ENCODE data around the gene TEX30. TPM values are rescaled to one million over a fixed set of nuclear protein-coding genes. Genes with fewer than 3 reads are reported as not detected.

TEX30 gene
- total RNA-seq, result 9.9 and 11.1 TPM in 2 replicates

GRCh38 chr13:102773441-102774213, at the start of gene TEX30:
TSS of gene TEX30 (minus strand) at chr13:102773786. CDS start at chr13:102770026, 3,760 bp downstream.

GRCh38 chr13:102798581-102799425, 25.2 kb upstream of the TEX30 start, which contains the start of the genes BIVM and POGLUT2:
TSS of gene BIVM (plus strand) at chr13:102799119. CDS start at chr13:102807268, 8,149 bp downstream.
TSS of gene POGLUT2 (minus strand) at chr13:102798976. CDS start at chr13:102798670, 306 bp downstream.

Other genes with a start within 250 kb of the TEX30 start
- 22.0 and 26.2 TPM in 2 replicates for gene TPP2, start 176.8 kb downstream of the TEX30 start, total RNA-seq
- gene METTL21C, start 78.7 kb downstream of the TEX30 start, total RNA-seq, result not detected in 2 replicates
- 8.6 and 8.8 TPM in 2 replicates for gene POGLUT2, start 25.2 kb upstream of the TEX30 start, total RNA-seq
- 8.0 and 9.2 TPM in 2 replicates for gene BIVM, start 25.3 kb upstream of the TEX30 start, total RNA-seq
- gene ERCC5, start 72.2 kb upstream of the TEX30 start, total RNA-seq, result 34.7 and 43.3 TPM in 2 replicates